Neural cell (in vitro differentiated cells): ENCODE data around the gene SMIM10L2A. TPM values are rescaled to one million over a fixed set of nuclear protein-coding genes. Genes with fewer than 3 reads are reported as not detected.

Source experiments
- H2AFZ ChIP-seq: fragments of 200-600, 300-800 bp; sonication (generic), shearing (Covaris generic); 2 replicates; pipeline ENCODE4 v1.6.0; 2014; ENCODE audit warnings: low read depth, mild to moderate bottlenecking, antibody characterized with exemption, low read length, moderate library complexity
- H3F3A ChIP-seq: fragments of 200-600 bp; shearing (Covaris generic); 2 replicates; pipeline ENCODE4 v1.6.1; 2016; ENCODE audit warnings: mild to moderate bottlenecking, moderate library complexity, mixed read lengths, antibody characterized with exemption, low read length; ENCODE audit not compliant: insufficient read depth, poor library complexity, severe bottlenecking
- H3K27ac ChIP-seq: fragments of 200-600, 300-800 bp; sonication (generic), shearing (Covaris generic); 2 replicates; pipeline ENCODE4 v1.5.1; 2014; ENCODE audit warnings: mild to moderate bottlenecking, low read length, moderate library complexity
- H3K27me3 ChIP-seq: fragments of 300-800, 200-600 bp; sonication (generic), shearing (Covaris generic); 2 replicates; pipeline ENCODE4 v1.6.0; 2014; ENCODE audit warnings: mild to moderate bottlenecking, low read depth, low read length, moderate library complexity; ENCODE audit not compliant: insufficient read depth
- H3K36me3 ChIP-seq: fragments of 300-800, 200-600 bp; sonication (generic), shearing (Covaris generic); 2 replicates; pipeline ENCODE4 v1.5.1; 2014; ENCODE audit warnings: mild to moderate bottlenecking, antibody characterized with exemption, low read length, moderate library complexity; ENCODE audit not compliant: insufficient read depth
- H3K4me2 ChIP-seq: fragments of 300-800, 200-600 bp; sonication (generic), shearing (Covaris generic); 2 replicates; pipeline ENCODE4 v1.6.0; 2014; ENCODE audit warnings: mild to moderate bottlenecking, low read length
- H3K4me3 ChIP-seq: fragments of 300-800, 200-600 bp; sonication (generic), shearing (Covaris generic); 2 replicates; pipeline ENCODE4 v1.5.1; 2014; ENCODE audit warnings: mild to moderate bottlenecking, low read length, moderate library complexity
- H3K79me2 ChIP-seq: fragments of 200-600 bp; shearing (Covaris generic); replicated peaks from 2 replicates; pipeline ENCODE4 v1.6.0; 2014; ENCODE audit warnings: mild to moderate bottlenecking, low read length, moderate library complexity; ENCODE audit not compliant: insufficient read depth
- H3K9ac ChIP-seq: fragments of 300-800, 200-600 bp; sonication (generic), shearing (Covaris generic); 2 replicates; pipeline ENCODE4 v1.6.1; 2016; ENCODE audit warnings: mild to moderate bottlenecking, low read length, mixed read lengths
- H3K9me2 ChIP-seq: fragments of 200-600 bp; shearing (Covaris generic); 2 replicates; pipeline ENCODE4 v1.6.1; 2016; ENCODE audit warnings: mild to moderate bottlenecking, low read length, mixed read lengths; ENCODE audit not compliant: insufficient read depth
- H3K9me3 ChIP-seq: fragments of 200-600, 300-800 bp; sonication (generic), shearing (Covaris generic); 2 replicates; pipeline ENCODE4 v1.6.1; 2016; ENCODE audit warnings: mild to moderate bottlenecking, mixed run types, low read length, moderate library complexity, mixed read lengths
- H4K20me1 ChIP-seq: fragments of 200-600 bp; shearing (Covaris generic); 2 replicates; pipeline ENCODE4 v1.6.1; 2016; ENCODE audit warnings: mild to moderate bottlenecking, mixed run types; ENCODE audit not compliant: insufficient read depth
- EZH2 ChIP-seq: fragments of 200-600, 300-800 bp; shearing (Covaris generic), sonication (generic); IDR thresholded peaks from 2 replicates; pipeline ENCODE4 v1.6.1; 2014; ENCODE audit warnings: antibody characterized with exemption, low read length, borderline replicate concordance, mild to moderate bottlenecking; ENCODE audit not compliant: insufficient read depth, poor library complexity, severe bottlenecking
- RAD21 ChIP-seq: fragments of 450-650 bp; conservative IDR thresholded peaks from 2 replicates; pipeline ENCODE4 v1.6.1; 2014; ENCODE audit warnings: antibody characterized with exemption, mild to moderate bottlenecking, moderate library complexity
- polyA plus RNA-seq: library from polyadenylated mRNA; depleted of rRNA; stranded (reverse); fragments of >200 nt; gene quantifications from 2 replicates; pipeline ENCODE4 v1.2.3, GENCODE V29; 2014
- small RNA-seq, 3 experiments: library from RNA; depleted of rRNA; stranded (forward); fragments of <200 nt; gene quantifications; one replicate each; pipeline ENCODE3, GENCODE V24; 2012
- TF ChIP-seq, protein P1 (sequence below): fragments of 450-650 bp; IDR thresholded peaks from 2 replicates; pipeline ENCODE4 v1.5.1; 2014; ENCODE audit warnings: antibody characterized with exemption, mild to moderate bottlenecking, moderate library complexity; ENCODE audit not compliant: poor library complexity, severe bottlenecking
- TF ChIP-seq, protein P2 (sequence below): IDR thresholded peaks from 2 replicates; pipeline ENCODE4 v1.6.1; 2012; ENCODE audit warnings: borderline replicate concordance

SMIM10L2A gene
- polyA plus RNA-seq, 1 donor from 2014 or later = 5.4 TPM

DNA sequence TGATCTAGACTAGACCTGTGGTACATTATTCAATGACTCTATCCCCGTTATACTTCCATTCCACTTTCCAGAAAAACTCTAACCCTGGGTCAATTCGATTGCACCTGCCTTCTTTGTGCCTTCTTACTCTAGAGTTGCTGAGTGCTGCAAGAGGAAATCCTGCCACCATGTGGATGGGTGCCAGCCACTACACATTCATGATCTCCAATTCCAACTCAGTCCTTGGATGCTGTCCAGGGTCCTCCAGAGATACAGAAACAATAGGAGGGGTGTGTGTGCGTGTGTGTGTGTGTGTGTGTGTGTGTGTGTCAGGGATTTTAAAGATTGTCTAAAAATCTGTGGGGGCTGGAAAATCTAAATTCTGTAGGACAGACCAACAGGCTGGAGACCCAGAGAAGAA lies 55.8 kb downstream of the SMIM10L2A start:
- Histone ChIP-seq H3F3A (no peaks in the 10 kb centered on the region), H3K9me3 (no peaks in the 10 kb centered on the region), H4K20me1 (no peaks in the 10 kb centered on the region), H3K36me3 (no peaks in the 10 kb centered on the region), H3K27me3 (no peaks in the 10 kb centered on the region), H3K79me2 (no peaks in the 10 kb centered on the region), H3K9ac (no peak overlapping the region), H3K27ac (no peak overlapping the region), H3K4me2 (no peak overlapping the region), H3K9me2 (no peaks in the 10 kb centered on the region), H2AFZ (no peak overlapping the region), H3K4me3 (no peak overlapping the region)
- TF ChIP-seq RAD21 (no peak), EZH2 (no peak)
- TF ChIP-seq, protein P1, sequence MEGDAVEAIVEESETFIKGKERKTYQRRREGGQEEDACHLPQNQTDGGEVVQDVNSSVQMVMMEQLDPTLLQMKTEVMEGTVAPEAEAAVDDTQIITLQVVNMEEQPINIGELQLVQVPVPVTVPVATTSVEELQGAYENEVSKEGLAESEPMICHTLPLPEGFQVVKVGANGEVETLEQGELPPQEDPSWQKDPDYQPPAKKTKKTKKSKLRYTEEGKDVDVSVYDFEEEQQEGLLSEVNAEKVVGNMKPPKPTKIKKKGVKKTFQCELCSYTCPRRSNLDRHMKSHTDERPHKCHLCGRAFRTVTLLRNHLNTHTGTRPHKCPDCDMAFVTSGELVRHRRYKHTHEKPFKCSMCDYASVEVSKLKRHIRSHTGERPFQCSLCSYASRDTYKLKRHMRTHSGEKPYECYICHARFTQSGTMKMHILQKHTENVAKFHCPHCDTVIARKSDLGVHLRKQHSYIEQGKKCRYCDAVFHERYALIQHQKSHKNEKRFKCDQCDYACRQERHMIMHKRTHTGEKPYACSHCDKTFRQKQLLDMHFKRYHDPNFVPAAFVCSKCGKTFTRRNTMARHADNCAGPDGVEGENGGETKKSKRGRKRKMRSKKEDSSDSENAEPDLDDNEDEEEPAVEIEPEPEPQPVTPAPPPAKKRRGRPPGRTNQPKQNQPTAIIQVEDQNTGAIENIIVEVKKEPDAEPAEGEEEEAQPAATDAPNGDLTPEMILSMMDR = peak; percentile 32
- TF ChIP-seq, protein P2, sequence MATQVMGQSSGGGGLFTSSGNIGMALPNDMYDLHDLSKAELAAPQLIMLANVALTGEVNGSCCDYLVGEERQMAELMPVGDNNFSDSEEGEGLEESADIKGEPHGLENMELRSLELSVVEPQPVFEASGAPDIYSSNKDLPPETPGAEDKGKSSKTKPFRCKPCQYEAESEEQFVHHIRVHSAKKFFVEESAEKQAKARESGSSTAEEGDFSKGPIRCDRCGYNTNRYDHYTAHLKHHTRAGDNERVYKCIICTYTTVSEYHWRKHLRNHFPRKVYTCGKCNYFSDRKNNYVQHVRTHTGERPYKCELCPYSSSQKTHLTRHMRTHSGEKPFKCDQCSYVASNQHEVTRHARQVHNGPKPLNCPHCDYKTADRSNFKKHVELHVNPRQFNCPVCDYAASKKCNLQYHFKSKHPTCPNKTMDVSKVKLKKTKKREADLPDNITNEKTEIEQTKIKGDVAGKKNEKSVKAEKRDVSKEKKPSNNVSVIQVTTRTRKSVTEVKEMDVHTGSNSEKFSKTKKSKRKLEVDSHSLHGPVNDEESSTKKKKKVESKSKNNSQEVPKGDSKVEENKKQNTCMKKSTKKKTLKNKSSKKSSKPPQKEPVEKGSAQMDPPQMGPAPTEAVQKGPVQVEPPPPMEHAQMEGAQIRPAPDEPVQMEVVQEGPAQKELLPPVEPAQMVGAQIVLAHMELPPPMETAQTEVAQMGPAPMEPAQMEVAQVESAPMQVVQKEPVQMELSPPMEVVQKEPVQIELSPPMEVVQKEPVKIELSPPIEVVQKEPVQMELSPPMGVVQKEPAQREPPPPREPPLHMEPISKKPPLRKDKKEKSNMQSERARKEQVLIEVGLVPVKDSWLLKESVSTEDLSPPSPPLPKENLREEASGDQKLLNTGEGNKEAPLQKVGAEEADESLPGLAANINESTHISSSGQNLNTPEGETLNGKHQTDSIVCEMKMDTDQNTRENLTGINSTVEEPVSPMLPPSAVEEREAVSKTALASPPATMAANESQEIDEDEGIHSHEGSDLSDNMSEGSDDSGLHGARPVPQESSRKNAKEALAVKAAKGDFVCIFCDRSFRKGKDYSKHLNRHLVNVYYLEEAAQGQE = no peak

Small RNAs within 50 kb of the gene (small RNA-seq; reads per million reads assigned to genes)
- gene RNA5SP515 = 0 to 0.08 (median 0) reads per million in 3 experiments

Other genes starting within 250 kb of the SMIM10L2A start
- 1.6 TPM in 1 of 2 replicates, not detected in the other for gene ETDA, start 169.9 kb upstream of the SMIM10L2A start, polyA plus RNA-seq
- not detected in 2 replicates for gene ETDC, start 112.5 kb upstream of the SMIM10L2A start, polyA plus RNA-seq
- 7.5 and 7.7 TPM in 2 replicates for gene ZNF75D, start 77.8 kb upstream of the SMIM10L2A start, polyA plus RNA-seq
- 39.7 and 51.1 TPM in 2 replicates for gene ZNF449, start 77.1 kb upstream of the SMIM10L2A start, polyA plus RNA-seq
- 44.8 and 57.1 TPM in 2 replicates for gene INTS6L, start 98.7 kb downstream of the SMIM10L2A start, polyA plus RNA-seq